HepG2 (cell line): ENCODE measurements around the gene DNAL4. TPM values are rescaled to one million over a fixed set of nuclear protein-coding genes. Genes with fewer than 3 reads are reported as not detected.

Experiments used
- ARNT2 ChIP-seq: sonication (generic); formaldehyde crosslinking; IDR thresholded peaks from 2 replicates; pipeline ENCODE4 v1.8.0; 2022; ENCODE audit warnings: mild to moderate bottlenecking, low read depth, missing genetic modification reagents, moderate library complexity
- BATF2 ChIP-seq: sonication (generic); formaldehyde crosslinking; IDR thresholded peaks from 2 replicates; pipeline ENCODE4 v1.8.0; 2022; ENCODE audit warnings: mild to moderate bottlenecking, missing genetic modification reagents, moderate library complexity
- CREB1 ChIP-seq, 2 experiments: fragments of 450-650 bp in 1 of 2; IDR thresholded peaks; 2 replicates each; pipeline ENCODE4 v1.6.1; 2016 to 2017; ENCODE audit warnings: control low read depth in 1 of 2, mild to moderate bottlenecking in 1 of 2, missing compliant biosample characterization in 1 of 2, missing genetic modification characterization in 1 of 2
- FOXA3 ChIP-seq: IDR thresholded peaks from 2 replicates; pipeline ENCODE4 v1.6.1; 2016; ENCODE audit warnings: missing genetic modification reagents, missing compliant biosample characterization
- GFI1 ChIP-seq: sonication (generic); formaldehyde crosslinking; IDR thresholded peaks from 2 replicates; pipeline ENCODE4 v1.5.0; 2020; ENCODE audit warnings: missing genetic modification reagents, mild to moderate bottlenecking, borderline replicate concordance
- NFKBIZ ChIP-seq: IDR thresholded peaks from 2 replicates; pipeline ENCODE4 v1.6.1; 2018; ENCODE audit warnings: missing genetic modification reagents, missing compliant biosample characterization
- PCBP1 ChIP-seq: fragments of 200-400 bp; formaldehyde crosslinking; IDR thresholded peaks from 2 replicates; pipeline ENCODE4 v1.6.1; 2017; ENCODE audit warnings: mild to moderate bottlenecking, low read depth, low read length, borderline replicate concordance
- PRMT3 ChIP-seq: sonication (generic); formaldehyde crosslinking; IDR thresholded peaks from 2 replicates; pipeline ENCODE4 v1.8.1; 2022; ENCODE audit warnings: low read depth, mild to moderate bottlenecking, moderate library complexity, missing genetic modification reagents, borderline replicate concordance
- RBAK ChIP-seq: sonication (generic); formaldehyde crosslinking; IDR thresholded peaks from 2 replicates; pipeline ENCODE4 v1.5.1; 2020; ENCODE audit warnings: mild to moderate bottlenecking, missing genetic modification reagents
- SNAI1 ChIP-seq: sonication (generic); formaldehyde crosslinking; IDR thresholded peaks from 2 replicates; pipeline ENCODE4 v1.5.0; 2020; ENCODE audit warnings: mild to moderate bottlenecking, missing genetic modification reagents, borderline replicate concordance
- SRSF1 ChIP-seq: fragments of 200-400 bp; formaldehyde crosslinking; optimal IDR thresholded peaks from 2 replicates; pipeline ENCODE3; 2017; ENCODE audit warnings: mild to moderate bottlenecking, low read depth, low read length, moderate library complexity
- THAP8 ChIP-seq: sonication (generic); formaldehyde crosslinking; IDR thresholded peaks from 2 replicates; pipeline ENCODE4 v1.5.1; 2020; ENCODE audit warnings: missing genetic modification reagents, mild to moderate bottlenecking, borderline replicate concordance
- ZNF160 ChIP-seq: sonication (generic); formaldehyde crosslinking; IDR thresholded peaks from 2 replicates; pipeline ENCODE4 v1.8.0; 2022; ENCODE audit warnings: mild to moderate bottlenecking, inconsistent platforms, missing genetic modification reagents
- ZNF460 ChIP-seq: sonication (generic); formaldehyde crosslinking; IDR thresholded peaks from 2 replicates; pipeline ENCODE4 v1.5.1; 2020; ENCODE audit warnings: missing genetic modification reagents, mild to moderate bottlenecking, borderline replicate concordance
- ZNF484 ChIP-seq: sonication (generic); formaldehyde crosslinking; IDR thresholded peaks from 2 replicates; pipeline ENCODE4 v1.5.1; 2020; ENCODE audit warnings: mild to moderate bottlenecking, low read depth, missing genetic modification reagents, borderline replicate concordance
- ZNF496 ChIP-seq: sonication (generic); formaldehyde crosslinking; IDR thresholded peaks from 2 replicates; pipeline ENCODE4 v1.8.1; 2023; ENCODE audit warnings: mild to moderate bottlenecking, moderate library complexity, missing genetic modification reagents; ENCODE audit not compliant: insufficient replicate concordance
- ZNF614 ChIP-seq: IDR thresholded peaks from 2 replicates; pipeline ENCODE4 v1.6.1; 2018; ENCODE audit warnings: missing biosample characterization, missing genetic modification reagents, inconsistent platforms, borderline replicate concordance
- ZNF644 ChIP-seq: IDR thresholded peaks from 2 replicates; pipeline ENCODE4 v1.6.1; 2016; ENCODE audit warnings: low read depth
- ZNF879 ChIP-seq: sonication (generic); formaldehyde crosslinking; IDR thresholded peaks from 2 replicates; pipeline ENCODE4 v1.8.1; 2023; ENCODE audit warnings: missing genetic modification reagents
- polyA plus RNA-seq, 8 experiments: library from polyadenylated mRNA; depleted of rRNA in 3 of 8; stranded (reverse) in 7 of 8; unstranded in 1 of 8; fragments of >200 nt; fragmentation: Illumina TruSeq in 4 of 8; extraction: Trizol in 4 of 8; gene quantifications; 2 replicates each; pipeline versions ENCODE4 v1.2.1 to v1.2.3, GENCODE V29; 2011 to 2016; ENCODE audit warnings: low read depth in 4 of 8, missing spikeins in 1 of 8, mixed read lengths in 1 of 8; ENCODE audit not compliant: insufficient read depth in 1 of 8
- total RNA-seq, 5 experiments: library from RNA; depleted of rRNA; stranded (reverse); fragments of >200 nt; fragmentation: Illumina TruSeq; extraction: Trizol; gene quantifications; 2 replicates each; pipeline ENCODE4 v1.2.3, GENCODE V29; 2016; ENCODE audit warnings: low read depth in 1 of 5
- TF ChIP-seq, protein P1 (sequence below): sonication (generic); formaldehyde crosslinking; IDR thresholded peaks from 2 replicates; pipeline ENCODE4 v1.4.0; 2020; ENCODE audit warnings: missing genetic modification reagents, low read depth, mild to moderate bottlenecking, borderline replicate concordance
- TF ChIP-seq, protein P2 (sequence below): sonication (generic); formaldehyde crosslinking; IDR thresholded peaks from 2 replicates; pipeline ENCODE4 v1.5.0; 2020; ENCODE audit warnings: missing genetic modification reagents
- TF ChIP-seq, protein P3 (sequence below): sonication (generic); formaldehyde crosslinking; IDR thresholded peaks from 2 replicates; pipeline ENCODE4 v1.4.0; 2020; ENCODE audit warnings: missing genetic modification reagents
- TF ChIP-seq, protein P4 (sequence below): IDR thresholded peaks from 2 replicates; pipeline ENCODE4 v1.6.1; 2016
- TF ChIP-seq, protein P5 (sequence below): sonication (generic); formaldehyde crosslinking; IDR thresholded peaks from 2 replicates; pipeline ENCODE4 v1.5.1; 2020; ENCODE audit warnings: mild to moderate bottlenecking, missing genetic modification reagents, borderline replicate concordance

DNAL4 gene
- total and polyA plus RNA-seq, 2 of the 13 experiments (the other 11 are each of a cell fraction or from before 2014, with no cell fraction given): 8.0 to 10.7 TPM

DNA sequence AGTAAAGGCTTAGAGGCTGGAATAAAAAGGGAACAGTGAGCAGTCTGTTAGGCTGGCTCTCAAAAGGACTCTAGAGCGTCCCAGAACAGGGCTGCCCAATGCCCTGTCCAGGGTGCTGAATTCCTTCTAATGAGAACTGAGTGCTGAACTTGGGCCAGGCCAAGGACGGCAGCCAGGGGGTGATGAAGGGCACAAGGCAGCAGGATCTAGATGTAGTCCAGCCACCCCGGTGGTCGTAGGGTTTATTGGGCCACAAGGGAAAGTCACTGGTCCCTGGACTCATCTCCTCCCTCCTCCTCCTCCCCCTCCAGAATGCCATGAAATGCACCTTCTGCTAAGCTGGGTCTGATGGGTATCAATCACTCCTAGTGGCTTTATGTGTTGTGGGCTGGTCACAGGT is 30.6 kb upstream of the DNAL4 start (continued):
- TF ChIP-seq CREB1 (IDR thresholded peaks at IDR 0.05) (no peak), CREB1 (CRISPR knock-in tag; IDR thresholded peaks at IDR 0.05) (no peak), RBAK (no peak), NFKBIZ (CRISPR knock-in tag) (no peak), PCBP1 (no peak), ZNF160 (CRISPR knock-in tag) (0 out of 2 replicates have a peak, but pooled peaks have one; percentile 51), ZNF496 (CRISPR knock-in tag) (no peak), ARNT2 (0 out of 2 replicates have a peak, but pooled peaks have one; percentile 31), GFI1 (CRISPR knock-in tag) (no peak), ZNF644 (CRISPR knock-in tag) (0 out of 2 replicates have a peak, but pooled peaks have one; percentile 52), SNAI1 (no peak), SRSF1 (no peak), ZNF879 (no peak), ZNF460 (CRISPR knock-in tag) (no peak), BATF2 (CRISPR knock-in tag) (no peak), PRMT3 (CRISPR knock-in tag) (no peak), ZNF484 (CRISPR knock-in tag) (no peak), FOXA3 (peak; percentile 27; the same call in 1 of the 2 replicates), THAP8 (CRISPR knock-in tag) (no peak), ZNF614 (CRISPR knock-in tag) (peak; percentile 59; the same call in 1 of the 2 replicates)
- TF ChIP-seq, protein P1, sequence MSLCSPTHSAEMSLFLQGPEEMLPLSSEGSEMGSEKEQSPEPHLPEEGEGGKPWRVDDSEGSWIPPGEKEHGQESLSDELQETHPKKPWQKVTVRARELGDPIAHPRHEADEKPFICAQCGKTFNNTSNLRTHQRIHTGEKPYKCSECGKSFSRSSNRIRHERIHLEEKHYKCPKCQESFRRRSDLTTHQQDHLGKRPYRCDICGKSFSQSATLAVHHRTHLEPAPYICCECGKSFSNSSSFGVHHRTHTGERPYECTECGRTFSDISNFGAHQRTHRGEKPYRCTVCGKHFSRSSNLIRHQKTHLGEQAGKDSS: peak; percentile 53; the same call in 1 of the 2 replicates
- TF ChIP-seq, protein P2, sequence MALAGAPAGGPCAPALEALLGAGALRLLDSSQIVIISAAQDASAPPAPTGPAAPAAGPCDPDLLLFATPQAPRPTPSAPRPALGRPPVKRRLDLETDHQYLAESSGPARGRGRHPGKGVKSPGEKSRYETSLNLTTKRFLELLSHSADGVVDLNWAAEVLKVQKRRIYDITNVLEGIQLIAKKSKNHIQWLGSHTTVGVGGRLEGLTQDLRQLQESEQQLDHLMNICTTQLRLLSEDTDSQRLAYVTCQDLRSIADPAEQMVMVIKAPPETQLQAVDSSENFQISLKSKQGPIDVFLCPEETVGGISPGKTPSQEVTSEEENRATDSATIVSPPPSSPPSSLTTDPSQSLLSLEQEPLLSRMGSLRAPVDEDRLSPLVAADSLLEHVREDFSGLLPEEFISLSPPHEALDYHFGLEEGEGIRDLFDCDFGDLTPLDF (CRISPR knock-in tag): no peak
- TF ChIP-seq, protein P3, sequence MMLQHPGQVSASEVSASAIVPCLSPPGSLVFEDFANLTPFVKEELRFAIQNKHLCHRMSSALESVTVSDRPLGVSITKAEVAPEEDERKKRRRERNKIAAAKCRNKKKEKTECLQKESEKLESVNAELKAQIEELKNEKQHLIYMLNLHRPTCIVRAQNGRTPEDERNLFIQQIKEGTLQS (CRISPR knock-in tag): peak; percentile 50; the same call in 1 of the 2 replicates
- TF ChIP-seq, protein P4, sequence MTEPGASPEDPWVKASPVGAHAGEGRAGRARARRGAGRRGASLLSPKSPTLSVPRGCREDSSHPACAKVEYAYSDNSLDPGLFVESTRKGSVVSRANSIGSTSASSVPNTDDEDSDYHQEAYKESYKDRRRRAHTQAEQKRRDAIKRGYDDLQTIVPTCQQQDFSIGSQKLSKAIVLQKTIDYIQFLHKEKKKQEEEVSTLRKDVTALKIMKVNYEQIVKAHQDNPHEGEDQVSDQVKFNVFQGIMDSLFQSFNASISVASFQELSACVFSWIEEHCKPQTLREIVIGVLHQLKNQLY (CRISPR knock-in tag): peak; percentile 27; the same call in 1 of the 2 replicates
- TF ChIP-seq, protein P5, sequence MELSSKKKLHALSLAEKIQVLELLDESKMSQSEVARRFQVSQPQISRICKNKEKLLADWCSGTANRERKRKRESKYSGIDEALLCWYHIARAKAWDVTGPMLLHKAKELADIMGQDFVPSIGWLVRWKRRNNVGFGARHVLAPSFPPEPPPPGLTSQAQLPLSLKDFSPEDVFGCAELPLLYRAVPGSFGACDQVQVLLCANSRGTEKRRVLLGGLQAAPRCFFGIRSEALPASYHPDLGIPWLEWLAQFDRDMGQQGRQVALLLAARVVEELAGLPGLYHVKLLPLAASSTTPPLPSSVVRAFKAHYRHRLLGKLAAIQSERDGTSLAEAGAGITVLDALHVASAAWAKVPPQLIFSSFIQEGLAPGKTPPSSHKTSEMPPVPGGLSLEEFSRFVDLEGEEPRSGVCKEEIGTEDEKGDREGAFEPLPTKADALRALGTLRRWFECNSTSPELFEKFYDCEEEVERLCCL (CRISPR knock-in tag): 0 out of 2 replicates have a peak, but pooled peaks have one; percentile 32
